WI38 (cell line): ENCODE measurements around the gene PLA2G15.

Experiments
- H3K4me3 ChIP-seq: 2 replicates; pipeline ENCODE4 v1.5.1; 2011; ENCODE audit warnings: low read depth, mild to moderate bottlenecking, control low read depth, low read length
- CTCF ChIP-seq: IDR thresholded peaks from 2 replicates; pipeline ENCODE4 v1.5.1; 2012; ENCODE audit warnings: low read depth, mild to moderate bottlenecking, control low read depth, low read length

The PLA2G15 gene

GRCh38 chr16:68246666-68247065, 1.5 kb downstream of the PLA2G15 start:
- no peak overlapping the region; the same call in 1 of the 2 replicates for H3K4me3 ChIP-seq

GRCh38 chr16:68247400-68247799, 2.2 kb downstream of the PLA2G15 start:
- H3K4me3 ChIP-seq, result no peak overlapping the region
- TF ChIP-seq CTCF, result no peak

More at GRCh38 chr16:68246666-68247065, 1.5 kb downstream of the PLA2G15 start:
- TF ChIP-seq CTCF, result no peak

GRCh38 chr16:68247932-68248331, 2.8 kb downstream of the PLA2G15 start:
- no peak for TF ChIP-seq CTCF
- H3K4me3 ChIP-seq, result no peak overlapping the region

- TF ChIP-seq CTCF, result no peak
- no peak overlapping the region for H3K4me3 ChIP-seq
These were observed 4.2 kb downstream of the PLA2G15 start for GRCh38 chr16:68249371-68249770.

- H3K4me3 ChIP-seq, result no peak overlapping the region
- TF ChIP-seq CTCF, result no peak
These were observed 5.8 kb downstream of the PLA2G15 start for GRCh38 chr16:68250951-68251350.

GRCh38 chr16:68251832-68252231, 6.7 kb downstream of the PLA2G15 start:
- TF ChIP-seq CTCF, result no peak
- H3K4me3 ChIP-seq, result no peak overlapping the region

GRCh38 chr16:68252383-68252782, 7.2 kb downstream of the PLA2G15 start:
- TF ChIP-seq CTCF, result no peak
- H3K4me3 ChIP-seq, result no peak overlapping the region
